ENCODE data around the gene MOSPD2.

Gene MOSPD2

GRCh38 chrX:14899607-14900006, 26.4 kb downstream of the MOSPD2 start:
- no peak for TF ChIP-seq Cebpa-rat (IDR thresholded peaks at IDR 0.05)
- H4K20me1 ChIP-seq, result peaks cover 14% of the 10 kb centered on the region; the same call in 1 of the 2 replicates
- H3K36me3 ChIP-seq, result 0 out of 2 replicates have a peak, but pooled peaks cover 7% of the 10 kb centered on the region
- no peak overlapping the region for H3K27ac ChIP-seq
- H3K9ac ChIP-seq, result no peak overlapping the region
- H3K4me2 ChIP-seq, result no peak overlapping the region
- no peaks in the 10 kb centered on the region for H3K4me1 ChIP-seq
- peaks cover 6% of the 10 kb centered on the region for H3K9me3 ChIP-seq
- peaks cover 60% of the 10 kb centered on the region for H3K27me3 ChIP-seq
- H3K4me3 ChIP-seq, result no peak overlapping the region

- TF ChIP-seq Cebpa-rat (IDR thresholded peaks at IDR 0.05), result no peak
- H3K27ac ChIP-seq, result no peak overlapping the region
- no peak overlapping the region for H3K4me3 ChIP-seq
- no peaks in the 10 kb centered on the region; the same call in 1 of the 2 replicates for H4K20me1 ChIP-seq
- peaks cover 12% of the 10 kb centered on the region for H3K9me3 ChIP-seq
- no peaks in the 10 kb centered on the region for H3K36me3 ChIP-seq
- H3K4me2 ChIP-seq, result no peak overlapping the region
- H3K27me3 ChIP-seq, result peaks cover 52% of the 10 kb centered on the region
- H3K9ac ChIP-seq, result no peak overlapping the region
- H3K4me1 ChIP-seq, result no peaks in the 10 kb centered on the region
Observed at GRCh38 chrX:14902537-14902936, 29.3 kb downstream of the MOSPD2 start.

GRCh38 chrX:14903891-14904290, 30.7 kb downstream of the MOSPD2 start:
- Histone ChIP-seq H3K4me2 (no peak overlapping the region), H3K9me3 (peaks cover 12% of the 10 kb centered on the region), H3K9ac (no peak overlapping the region), H3K27me3 (peaks cover 59% of the 10 kb centered on the region), H3K4me1 (no peaks in the 10 kb centered on the region), H3K4me3 (no peak overlapping the region), H4K20me1 (no peaks in the 10 kb centered on the region), H3K36me3 (no peaks in the 10 kb centered on the region), H3K27ac (no peak overlapping the region)
- no peak for TF ChIP-seq Cebpa-rat (IDR thresholded peaks at IDR 0.05)

GRCh38 chrX:14913241-14913640, 40.0 kb downstream of the MOSPD2 start:
- H3K27ac ChIP-seq, result no peak overlapping the region
- H3K9ac ChIP-seq, result no peak overlapping the region
- H3K4me2 ChIP-seq, result no peak overlapping the region
- H3K27me3 ChIP-seq, result peaks cover 81% of the 10 kb centered on the region
- H3K4me3 ChIP-seq, result no peak overlapping the region
- H4K20me1 ChIP-seq, result peaks cover 24% of the 10 kb centered on the region; the same call in 1 of the 2 replicates
- no peaks in the 10 kb centered on the region for H3K9me3 ChIP-seq
- TF ChIP-seq Cebpa-rat (IDR thresholded peaks at IDR 0.05), result no peak
- no peaks in the 10 kb centered on the region for H3K4me1 ChIP-seq
- H3K36me3 ChIP-seq, result peaks cover 20% of the 10 kb centered on the region

GRCh38 chrX:14915596-14915995, 42.4 kb downstream of the MOSPD2 start:
- no peak for TF ChIP-seq Cebpa-rat (IDR thresholded peaks at IDR 0.05)
- H4K20me1 ChIP-seq, result peaks cover 24% of the 10 kb centered on the region; the same call in 1 of the 2 replicates
- H3K4me2 ChIP-seq, result no peak overlapping the region
- peaks cover 83% of the 10 kb centered on the region for H3K27me3 ChIP-seq
- H3K4me3 ChIP-seq, result no peak overlapping the region
- H3K9me3 ChIP-seq, result no peaks in the 10 kb centered on the region
- H3K36me3 ChIP-seq, result peaks cover 20% of the 10 kb centered on the region
- no peak overlapping the region for H3K9ac ChIP-seq
- no peak overlapping the region for H3K27ac ChIP-seq
- no peaks in the 10 kb centered on the region for H3K4me1 ChIP-seq

- peaks cover 24% of the 10 kb centered on the region; the same call in 1 of the 2 replicates for H4K20me1 ChIP-seq
- no peak overlapping the region for H3K27ac ChIP-seq
- H3K27me3 ChIP-seq, result peaks cover 84% of the 10 kb centered on the region
- peaks cover 18% of the 10 kb centered on the region for H3K36me3 ChIP-seq
- TF ChIP-seq Cebpa-rat (IDR thresholded peaks at IDR 0.05), result no peak
- H3K4me2 ChIP-seq, result no peak overlapping the region
- H3K9me3 ChIP-seq, result no peaks in the 10 kb centered on the region
- no peaks in the 10 kb centered on the region for H3K4me1 ChIP-seq
- no peak overlapping the region for H3K9ac ChIP-seq
- H3K4me3 ChIP-seq, result no peak overlapping the region
Observed at GRCh38 chrX:14916017-14916674, 42.9 kb downstream of the MOSPD2 start.

GRCh38 chrX:14919407-14919806, 46.2 kb downstream of the MOSPD2 start:
- TF ChIP-seq Cebpa-rat (IDR thresholded peaks at IDR 0.05), result no peak
- Histone ChIP-seq H3K9ac (no peak overlapping the region), H3K9me3 (no peaks in the 10 kb centered on the region), H3K4me2 (no peak overlapping the region), H3K4me1 (no peaks in the 10 kb centered on the region), H4K20me1 (peaks cover 17% of the 10 kb centered on the region; the same call in 1 of the 2 replicates), H3K27ac (no peak overlapping the region), H3K36me3 (peaks cover 13% of the 10 kb centered on the region), H3K4me3 (no peak overlapping the region), H3K27me3 (peaks cover 81% of the 10 kb centered on the region)

- Histone ChIP-seq H3K4me1 (no peaks in the 10 kb centered on the region), H3K9me3 (no peaks in the 10 kb centered on the region), H3K9ac (no peak overlapping the region), H3K4me2 (no peak overlapping the region), H3K27ac (no peak overlapping the region), H4K20me1 (peaks cover 17% of the 10 kb centered on the region; the same call in 1 of the 2 replicates), H3K36me3 (peaks cover 13% of the 10 kb centered on the region), H3K27me3 (peaks cover 87% of the 10 kb centered on the region), H3K4me3 (no peak overlapping the region)
- TF ChIP-seq Cebpa-rat (IDR thresholded peaks at IDR 0.05), result no peak
Observed at GRCh38 chrX:14920196-14920595, 47.0 kb downstream of the MOSPD2 start.

- Histone ChIP-seq H3K4me1 (no peaks in the 10 kb centered on the region), H4K20me1 (peaks cover 4% of the 10 kb centered on the region; the same call in 1 of the 2 replicates), H3K27me3 (peaks cover 88% of the 10 kb centered on the region), H3K4me2 (no peak overlapping the region), H3K9ac (no peak overlapping the region), H3K27ac (no peak overlapping the region), H3K9me3 (no peaks in the 10 kb centered on the region), H3K4me3 (no peak overlapping the region), H3K36me3 (peaks cover 1% of the 10 kb centered on the region; the same call in 1 of the 2 replicates)
- TF ChIP-seq Cebpa-rat (IDR thresholded peaks at IDR 0.05), result no peak
Observed at GRCh38 chrX:14922437-14922836, 49.2 kb downstream of the MOSPD2 start.

GRCh38 chrX:14923761-14924160, 50.5 kb downstream of the MOSPD2 start:
- Histone ChIP-seq H3K4me1 (no peaks in the 10 kb centered on the region), H3K4me2 (no peak overlapping the region), H3K36me3 (no peaks in the 10 kb centered on the region), H4K20me1 (no peaks in the 10 kb centered on the region; the same call in 1 of the 2 replicates), H3K9ac (no peak overlapping the region), H3K4me3 (no peak overlapping the region), H3K27me3 (peaks cover 89% of the 10 kb centered on the region), H3K27ac (no peak overlapping the region), H3K9me3 (no peaks in the 10 kb centered on the region)
- TF ChIP-seq Cebpa-rat (IDR thresholded peaks at IDR 0.05), result no peak

Data from BLaER1 (cell line).